WTC11 (cell line): ENCODE data around the gene NDOR1. TPM values are rescaled to one million over a fixed set of nuclear protein-coding genes. Genes with fewer than 3 reads are reported as not detected.
A peak's percentile ranks its signal among the peaks of the same experiment; 100 is the strongest.

Source experiments
- ATAC-seq: fragments of 200-7000 bp; cut with Tn5 transposase; 2 replicates; pipeline ENCODE4 v1.10.0; 2021; ENCODE audit warnings: mild to moderate bottlenecking, moderate library complexity
- CTCF ChIA-PET: fragments of 300-600 bp; sonication (Branson Sonifier 250); formaldehyde crosslinking; loops from one replicate; lab custom pipeline; 2021; ENCODE audit warnings: antibody characterized with exemption; lab: Charles Lee
- POLR2A ChIA-PET: fragments of 350-600 bp; sonication (Branson Sonifier 250); formaldehyde crosslinking; loops from one replicate; lab custom pipeline; 2021; ENCODE audit warnings: antibody characterized with exemption; lab: Charles Lee
- DNase-seq: peaks from one replicate; pipeline ENCODE4 v3.0.0; 2021; ENCODE audit warnings: low spot score
- H3K27ac Mint-ChIP-seq: 2 replicates; pipeline ENCODE4 v1.8.0; 2021; ENCODE audit warnings: mixed read lengths
- H3K27me3 Mint-ChIP-seq: 2 replicates; pipeline ENCODE4 v1.8.0; 2021; ENCODE audit warnings: low read depth, mild to moderate bottlenecking, moderate library complexity, mixed read lengths
- H3K36me3 Mint-ChIP-seq: 2 replicates; pipeline ENCODE4 v1.8.0; 2021; ENCODE audit warnings: mixed read lengths
- H3K4me1 Mint-ChIP-seq: 2 replicates; pipeline ENCODE4 v1.8.0; 2022; ENCODE audit warnings: mixed read lengths
- H3K4me3 Mint-ChIP-seq: 2 replicates; pipeline ENCODE4 v1.8.0; 2021; ENCODE audit warnings: mild to moderate bottlenecking, moderate library complexity, mixed read lengths
- H3K9me3 Mint-ChIP-seq: 2 replicates; pipeline ENCODE4 v1.8.0; 2021; ENCODE audit warnings: mixed read lengths
- ATF2 ChIP-seq: sonication (generic); formaldehyde crosslinking; IDR thresholded peaks from 2 replicates; pipeline ENCODE4 v1.8.1; 2022; ENCODE audit warnings: low read depth, missing genetic modification reagents, borderline replicate concordance
- GTF2I ChIP-seq: fragments of 250-450 bp; sonication (Bioruptor Pico); conservative IDR thresholded peaks from 2 replicates; pipeline ENCODE4 v1.4.0; 2021; ENCODE audit warnings: mild to moderate bottlenecking
- HMGA2 ChIP-seq: fragments of 250-450 bp; sonication (Bioruptor Pico); IDR thresholded peaks from 2 replicates; pipeline ENCODE4 v1.4.0; 2021; ENCODE audit warnings: mild to moderate bottlenecking, moderate library complexity
- KAT7 ChIP-seq: sonication (generic); formaldehyde crosslinking; IDR thresholded peaks from 2 replicates; pipeline ENCODE4 v1.8.1; 2023; ENCODE audit warnings: missing genetic modification reagents, mild to moderate bottlenecking, borderline replicate concordance
- NFE2L1 ChIP-seq: sonication (generic); formaldehyde crosslinking; IDR thresholded peaks from 2 replicates; pipeline ENCODE4 v1.8.1; 2023; ENCODE audit warnings: missing genetic modification reagents
- RELA ChIP-seq: sonication (generic); formaldehyde crosslinking; IDR thresholded peaks from 2 replicates; pipeline ENCODE4 v1.8.1; 2022; ENCODE audit warnings: missing genetic modification reagents, mild to moderate bottlenecking, borderline replicate concordance
- SMAD3 ChIP-seq: sonication (generic); formaldehyde crosslinking; IDR thresholded peaks from 2 replicates; pipeline ENCODE4 v1.8.0; 2022; ENCODE audit warnings: missing genetic modification reagents, mild to moderate bottlenecking, borderline replicate concordance
- SMAD4 ChIP-seq: sonication (generic); formaldehyde crosslinking; IDR thresholded peaks from 2 replicates; pipeline ENCODE4 v1.8.0; 2022; ENCODE audit warnings: mild to moderate bottlenecking, missing genetic modification reagents
- USF2 ChIP-seq: sonication (generic); formaldehyde crosslinking; IDR thresholded peaks from 2 replicates; pipeline ENCODE4 v1.8.1; 2023; ENCODE audit warnings: mild to moderate bottlenecking, missing genetic modification reagents, moderate library complexity
- ZNF138 ChIP-seq: sonication (generic); formaldehyde crosslinking; conservative IDR thresholded peaks from 2 replicates; pipeline ENCODE4 v1.8.1; 2022; ENCODE audit warnings: mild to moderate bottlenecking, moderate library complexity, missing genetic modification reagents
- ZNF219 ChIP-seq: sonication (generic); formaldehyde crosslinking; IDR thresholded peaks from 2 replicates; pipeline ENCODE4 v1.8.0; 2023; ENCODE audit warnings: missing genetic modification reagents, mild to moderate bottlenecking, borderline replicate concordance
- total RNA-seq: library from RNA; stranded (reverse); gene quantifications from 3 replicates; pipeline ENCODE4 v1.2.3, GENCODE V29; 2021
- TF ChIP-seq, protein P1 (sequence below): sonication (generic); formaldehyde crosslinking; IDR thresholded peaks from 2 replicates; pipeline ENCODE4 v1.8.1; 2023; ENCODE audit warnings: mild to moderate bottlenecking, missing genetic modification reagents, moderate library complexity
- TF ChIP-seq, protein P2 (sequence below): sonication (generic); formaldehyde crosslinking; IDR thresholded peaks from 2 replicates; pipeline ENCODE4 v1.8.1; 2023; ENCODE audit warnings: mild to moderate bottlenecking, missing genetic modification reagents
- TF ChIP-seq, protein P3 (sequence below): sonication (generic); formaldehyde crosslinking; IDR thresholded peaks from 2 replicates; pipeline ENCODE4 v1.8.1; 2022; ENCODE audit warnings: missing genetic modification reagents, borderline replicate concordance

The NDOR1 gene
- total RNA-seq, 1 experiment from 2014 or later = 49.0 TPM

- TF ChIP-seq SMAD4 (CRISPR knock-in tag) (no peak), SMAD3 (CRISPR knock-in tag) (no peak), ATF2 (CRISPR knock-in tag) (no peak)
Observed at GRCh38 chr9:137184881-137185660, 20.4 kb upstream of the NDOR1 start (continued).

GRCh38 chr9:137185921-137186320, 19.6 kb upstream of the NDOR1 start:
- no peak for TF ChIP-seq ZNF138
- no peak for TF ChIP-seq NFE2L1 (CRISPR knock-in tag)
- TF ChIP-seq USF2 (CRISPR knock-in tag) = no peak
- TF ChIP-seq KAT7 (CRISPR knock-in tag) = no peak
- H3K27me3 Mint-ChIP-seq = no peaks in the 10 kb centered on the region; the same call in 1 of the 2 replicates
- CTCF ChIA-PET = no interaction called here
- H3K4me3 Mint-ChIP-seq = no peak overlapping the region
- ATAC-seq (no peak), DNase-seq (no peak)
- POLR2A ChIA-PET = no interaction called here
- peaks cover 20% of the 10 kb centered on the region for H3K4me1 Mint-ChIP-seq
- H3K9me3 Mint-ChIP-seq = no peaks in the 10 kb centered on the region
- H3K27ac Mint-ChIP-seq = no peak overlapping the region
- peaks cover 9% of the 10 kb centered on the region for H3K36me3 Mint-ChIP-seq

DNA sequence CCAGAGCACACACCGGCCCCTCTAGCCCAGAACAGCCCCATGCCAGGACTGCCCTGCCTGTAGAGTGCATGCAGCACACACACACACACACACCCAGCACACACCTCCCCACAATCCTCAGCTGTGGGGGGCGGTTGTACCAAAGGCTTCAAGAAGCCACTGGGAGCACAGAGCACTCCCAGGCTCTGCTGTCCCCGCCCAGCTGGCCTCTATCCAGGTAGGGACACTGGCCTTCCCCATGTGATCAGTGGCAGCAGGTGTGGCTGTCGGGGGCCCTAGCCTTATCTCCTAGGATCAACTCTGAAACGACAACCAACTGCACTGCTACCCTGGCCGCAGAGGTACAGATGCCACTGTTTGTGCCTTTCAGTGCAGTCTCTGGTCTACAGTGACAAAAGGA, 19.1 kb upstream of the NDOR1 start:
- Mint-ChIP-seq H3K9me3 (no peaks in the 10 kb centered on the region), H3K4me3 (peak overlapping the region; percentile 91), H3K27ac (no peak overlapping the region), H3K4me1 (peaks cover 20% of the 10 kb centered on the region), H3K36me3 (peaks cover 9% of the 10 kb centered on the region), H3K27me3 (no peaks in the 10 kb centered on the region; the same call in 1 of the 2 replicates)
- no peak for ATAC-seq
- TF ChIP-seq, protein P1, sequence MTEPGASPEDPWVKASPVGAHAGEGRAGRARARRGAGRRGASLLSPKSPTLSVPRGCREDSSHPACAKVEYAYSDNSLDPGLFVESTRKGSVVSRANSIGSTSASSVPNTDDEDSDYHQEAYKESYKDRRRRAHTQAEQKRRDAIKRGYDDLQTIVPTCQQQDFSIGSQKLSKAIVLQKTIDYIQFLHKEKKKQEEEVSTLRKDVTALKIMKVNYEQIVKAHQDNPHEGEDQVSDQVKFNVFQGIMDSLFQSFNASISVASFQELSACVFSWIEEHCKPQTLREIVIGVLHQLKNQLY (CRISPR knock-in tag) = no peak
- no peak for DNase-seq
- POLR2A ChIA-PET = no interaction called here
- CTCF ChIA-PET = interaction anchor here (1.8 kb wide), 1 partner anchor 50 kb away, joined by 6 read pairs; no protein-coding TSS in a partner anchor

- peaks cover 6% of the 10 kb centered on the region for H3K36me3 Mint-ChIP-seq
- ATAC-seq = no peak
- TF ChIP-seq RELA (CRISPR knock-in tag) = no peak
- no peak for TF ChIP-seq SMAD3 (CRISPR knock-in tag)
- TF ChIP-seq, protein P2, sequence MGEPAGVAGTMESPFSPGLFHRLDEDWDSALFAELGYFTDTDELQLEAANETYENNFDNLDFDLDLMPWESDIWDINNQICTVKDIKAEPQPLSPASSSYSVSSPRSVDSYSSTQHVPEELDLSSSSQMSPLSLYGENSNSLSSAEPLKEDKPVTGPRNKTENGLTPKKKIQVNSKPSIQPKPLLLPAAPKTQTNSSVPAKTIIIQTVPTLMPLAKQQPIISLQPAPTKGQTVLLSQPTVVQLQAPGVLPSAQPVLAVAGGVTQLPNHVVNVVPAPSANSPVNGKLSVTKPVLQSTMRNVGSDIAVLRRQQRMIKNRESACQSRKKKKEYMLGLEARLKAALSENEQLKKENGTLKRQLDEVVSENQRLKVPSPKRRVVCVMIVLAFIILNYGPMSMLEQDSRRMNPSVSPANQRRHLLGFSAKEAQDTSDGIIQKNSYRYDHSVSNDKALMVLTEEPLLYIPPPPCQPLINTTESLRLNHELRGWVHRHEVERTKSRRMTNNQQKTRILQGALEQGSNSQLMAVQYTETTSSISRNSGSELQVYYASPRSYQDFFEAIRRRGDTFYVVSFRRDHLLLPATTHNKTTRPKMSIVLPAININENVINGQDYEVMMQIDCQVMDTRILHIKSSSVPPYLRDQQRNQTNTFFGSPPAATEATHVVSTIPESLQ (CRISPR knock-in tag) = no peak
- TF ChIP-seq, protein P1 (CRISPR knock-in tag) = no peak
- no peak for TF ChIP-seq GTF2I (CRISPR knock-in tag)
- TF ChIP-seq, protein P3, sequence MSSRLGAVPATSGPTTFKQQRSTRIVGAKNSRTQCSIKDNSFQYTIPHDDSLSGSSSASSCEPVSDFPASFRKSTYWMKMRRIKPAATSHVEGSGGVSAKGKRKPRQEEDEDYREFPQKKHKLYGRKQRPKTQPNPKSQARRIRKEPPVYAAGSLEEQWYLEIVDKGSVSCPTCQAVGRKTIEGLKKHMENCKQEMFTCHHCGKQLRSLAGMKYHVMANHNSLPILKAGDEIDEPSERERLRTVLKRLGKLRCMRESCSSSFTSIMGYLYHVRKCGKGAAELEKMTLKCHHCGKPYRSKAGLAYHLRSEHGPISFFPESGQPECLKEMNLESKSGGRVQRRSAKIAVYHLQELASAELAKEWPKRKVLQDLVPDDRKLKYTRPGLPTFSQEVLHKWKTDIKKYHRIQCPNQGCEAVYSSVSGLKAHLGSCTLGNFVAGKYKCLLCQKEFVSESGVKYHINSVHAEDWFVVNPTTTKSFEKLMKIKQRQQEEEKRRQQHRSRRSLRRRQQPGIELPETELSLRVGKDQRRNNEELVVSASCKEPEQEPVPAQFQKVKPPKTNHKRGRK (CRISPR knock-in tag) = no peak
- TF ChIP-seq HMGA2 (CRISPR knock-in tag) = no peak
- no peak for TF ChIP-seq ZNF219 (CRISPR knock-in tag)
- CTCF ChIA-PET = interaction anchor here (1.0 to 1.8 kb wide), 3 partner anchors 11 to 58 kb away, joined by 3 to 6 read pairs (median 5); no protein-coding TSS in a partner anchor
- H3K9me3 Mint-ChIP-seq = no peaks in the 10 kb centered on the region
- peak overlapping the region; percentile 91 for H3K4me3 Mint-ChIP-seq
- POLR2A ChIA-PET = interaction anchor here (0.6 to 2.0 kb wide), 2 partner anchors 13 to 16 kb away, joined by 6 to 13 read pairs; partner anchors contain the start of gene TPRN
- peak overlapping the region; percentile 86 for H3K27ac Mint-ChIP-seq
- H3K27me3 Mint-ChIP-seq = no peaks in the 10 kb centered on the region; the same call in 1 of the 2 replicates
- DNase-seq = no peak
- H3K4me1 Mint-ChIP-seq = peaks cover 20% of the 10 kb centered on the region
Observed at GRCh38 chr9:137187386-137187785, 18.1 kb upstream of the NDOR1 start.
